Measurements from ENCODE around the gene PTPRC.
"Not testable (repeated sequence)": the region's sequence is repeated elsewhere in the genome, so short reads cannot be mapped to it uniquely, and the experiment has no call there.

The PTPRC gene

GRCh38 chr1:198638894-198639635 is at the start of gene PTPRC:
PTPRC (plus strand) TSS chr1:198639040; CDS start chr1:198639269, 229 bp downstream.
- no peak for DNase-seq (ENCODE audit: low spot score)

- no peak for DNase-seq (ENCODE audit: low spot score)
Measured at GRCh38 chr1:198590454-198590853, 48.4 kb upstream of the PTPRC start.

- DNase-seq (ENCODE audit: low spot score), result no peak
Measured at GRCh38 chr1:198595765-198596164, 43.1 kb upstream of the PTPRC start.

- DNase-seq (ENCODE audit: low spot score), result no peak
Measured at GRCh38 chr1:198597690-198598430, 41.0 kb upstream of the PTPRC start.

- no peak for DNase-seq (ENCODE audit: low spot score)
Measured at GRCh38 chr1:198598796-198599321, 40.0 kb upstream of the PTPRC start.

- DNase-seq (ENCODE audit: low spot score), result no peak
Measured at GRCh38 chr1:198599749-198600148, 39.1 kb upstream of the PTPRC start.

GRCh38 chr1:198600906-198601305 is 37.9 kb upstream of the PTPRC start:
- DNase-seq (ENCODE audit: low spot score), result no peak

- not testable (repeated sequence) for DNase-seq (ENCODE audit: low spot score)
Measured at GRCh38 chr1:198601310-198601709, 37.5 kb upstream of the PTPRC start.

- no peak for DNase-seq (ENCODE audit: low spot score)
Measured at GRCh38 chr1:198601936-198602889, 36.6 kb upstream of the PTPRC start.

- DNase-seq (ENCODE audit: low spot score), result no peak
Measured at GRCh38 chr1:198604975-198605374, 33.9 kb upstream of the PTPRC start.

- DNase-seq (ENCODE audit: low spot score), result no peak
Measured at GRCh38 chr1:198605406-198605805, 33.4 kb upstream of the PTPRC start.

GRCh38 chr1:198606020-198606438 is 32.8 kb upstream of the PTPRC start:
- DNase-seq (ENCODE audit: low spot score), result no peak

- no peak for DNase-seq (ENCODE audit: low spot score)
Measured at GRCh38 chr1:198607714-198608113, 31.1 kb upstream of the PTPRC start.

GRCh38 chr1:198610362-198610761 is 28.5 kb upstream of the PTPRC start:
- DNase-seq (ENCODE audit: low spot score), result no peak

- no peak for DNase-seq (ENCODE audit: low spot score)
Measured at GRCh38 chr1:198611219-198611618, 27.6 kb upstream of the PTPRC start.

GRCh38 chr1:198612471-198613260 is 26.2 kb upstream of the PTPRC start:
- no peak for DNase-seq (ENCODE audit: low spot score)

GRCh38 chr1:198617406-198617805 is 21.4 kb upstream of the PTPRC start:
- no peak for DNase-seq (ENCODE audit: low spot score)

GRCh38 chr1:198619375-198620140 is 19.3 kb upstream of the PTPRC start:
- no peak for DNase-seq (ENCODE audit: low spot score)

GRCh38 chr1:198620218-198620617 is 18.6 kb upstream of the PTPRC start:
- no peak for DNase-seq (ENCODE audit: low spot score)
